ENCODE measurements around the gene VWF.

GRCh38 chr12:5913387-5913786 is 211.1 kb downstream of the VWF start:
- TF ChIP-seq CTCF (IDR thresholded peaks at IDR 0.05) (no peak), EP300 (IDR thresholded peaks at IDR 0.05) (no peak), POLR2A (IDR thresholded peaks at IDR 0.05; ENCODE audit: low read depth) (no peak), POLR2AphosphoS5 (IDR thresholded peaks at IDR 0.05) (no peak)
